IMR-90 (cell line): ENCODE results near the gene DCLK1. TPM values are rescaled to one million over a fixed set of nuclear protein-coding genes. Genes with fewer than 3 reads are reported as not detected.

Source experiments
- ATAC-seq: fragments of 200-7000 bp; cut with Tn5 transposase; 2 replicates; pipeline ENCODE4 v1.9.1; 2020; ENCODE audit warnings: low read depth, mild to moderate bottlenecking, moderate library complexity
- BruUV-seq: library from RNA; stranded (reverse); fragments of 400-500 nt; replicated peaks from 2 replicates; lab custom pipeline; 2021; lab: Mats Ljungman, UMichigan
- CTCF ChIA-PET: fragments of 300-600 bp; formaldehyde crosslinking; extraction: SDS; loops from one replicate; lab custom pipeline; 2021; ENCODE audit warnings: antibody characterized with exemption; lab: Yijun Ruan, JAX
- POLR2A ChIA-PET: fragments of 300-600 bp; sonication (Branson Sonifier 250); formaldehyde crosslinking; loops from one replicate; lab custom pipeline; 2022; ENCODE audit warnings: antibody characterized with exemption; ENCODE audit not compliant: unreplicated experiment; lab: Charles Lee
- DNase-seq: peaks from one replicate; pipeline ENCODE4 v3.0.0; 2013
- H2AFZ ChIP-seq: replicated peaks from 2 replicates; pipeline ENCODE3; 2013; ENCODE audit warnings: low read length, mild to moderate bottlenecking; ENCODE audit not compliant: poor library complexity
- H2AK5ac ChIP-seq: 2 replicates; pipeline ENCODE4 v1.6.1; 2013; ENCODE audit warnings: low read depth, low read length, inconsistent platforms
- H2AK9ac ChIP-seq: replicated peaks from 2 replicates; pipeline ENCODE3; 2013; ENCODE audit warnings: mild to moderate bottlenecking, low read depth, low read length, moderate library complexity; ENCODE audit not compliant: poor library complexity
- H2BK120ac ChIP-seq: 2 replicates; pipeline ENCODE4 v1.6.1; 2013; ENCODE audit warnings: low read depth, low read length, inconsistent platforms
- H2BK15ac ChIP-seq: 3 replicates; pipeline ENCODE4 v1.6.1; 2013; ENCODE audit warnings: low read depth, low read length, inconsistent platforms
- H2BK20ac ChIP-seq: 2 replicates; pipeline ENCODE4 v1.6.1; 2013; ENCODE audit warnings: low read depth, mild to moderate bottlenecking, inconsistent platforms, low read length, moderate library complexity
- H2BK5ac ChIP-seq: 2 replicates; pipeline ENCODE4 v1.6.1; 2013; ENCODE audit warnings: mild to moderate bottlenecking, low read depth, low read length, inconsistent platforms; ENCODE audit not compliant: poor library complexity, severe bottlenecking
- H3K14ac ChIP-seq: replicated peaks from 2 replicates; pipeline ENCODE4 v1.6.1; 2013; ENCODE audit warnings: low read depth, low read length, inconsistent platforms
- H3K18ac ChIP-seq: 2 replicates; pipeline ENCODE4 v1.6.1; 2013; ENCODE audit warnings: low read depth, low read length, control low read depth
- H3K23ac ChIP-seq: 2 replicates; pipeline ENCODE4 v1.6.1; 2013; ENCODE audit warnings: low read depth, low read length, inconsistent platforms
- H3K27ac ChIP-seq: 2 replicates; pipeline ENCODE4 v1.5.1; 2013; ENCODE audit warnings: mild to moderate bottlenecking, control low read depth, low read length; ENCODE audit not compliant: insufficient read depth
- H3K27me3 ChIP-seq: 2 replicates; pipeline ENCODE4 v1.6.1; 2013; ENCODE audit warnings: low read length; ENCODE audit not compliant: control insufficient read depth, insufficient read depth
- H3K36me3 ChIP-seq: 2 replicates; pipeline ENCODE4 v1.6.1; 2013; ENCODE audit warnings: low read length, mixed read lengths; ENCODE audit not compliant: control insufficient read depth, insufficient read depth
- H3K4ac ChIP-seq: 2 replicates; pipeline ENCODE4 v1.6.1; 2013; ENCODE audit warnings: low read depth, low read length, inconsistent platforms
- H3K4me1 ChIP-seq: 2 replicates; pipeline ENCODE4 v1.6.1; 2013; ENCODE audit warnings: low read length, mixed read lengths; ENCODE audit not compliant: control insufficient read depth, insufficient read depth
- H3K4me2 ChIP-seq: 2 replicates; pipeline ENCODE4 v1.6.1; 2013; ENCODE audit warnings: low read depth, mild to moderate bottlenecking, control low read depth, low read length, moderate library complexity
- H3K4me3 ChIP-seq: 2 replicates; pipeline ENCODE4 v1.5.1; 2013; ENCODE audit warnings: low read depth, mild to moderate bottlenecking, control low read depth, low read length, moderate library complexity; ENCODE audit not compliant: insufficient read depth
- H3K56ac ChIP-seq: 2 replicates; pipeline ENCODE4 v1.6.1; 2013; ENCODE audit warnings: low read length, inconsistent platforms; ENCODE audit not compliant: insufficient read depth; ENCODE audit errors: extremely low read depth
- H3K79me1 ChIP-seq, 2 experiments: 2 replicates each; pipeline ENCODE4 v1.6.1; 2013; ENCODE audit warnings: low read length in 2 of 2, inconsistent platforms in 1 of 2, low read depth in 1 of 2
- H3K9ac ChIP-seq: 2 replicates; pipeline ENCODE4 v1.6.1; 2013; ENCODE audit warnings: low read depth, low read length, control low read depth
- H3K9me1 ChIP-seq: 2 replicates; pipeline ENCODE4 v1.6.1; 2013; ENCODE audit warnings: low read length, inconsistent platforms; ENCODE audit not compliant: insufficient read depth
- H3K9me3 ChIP-seq: 2 replicates; pipeline ENCODE4 v1.6.1; 2013; ENCODE audit warnings: low read length; ENCODE audit not compliant: control insufficient read depth, insufficient read depth
- H4K20me1 ChIP-seq: 2 replicates; pipeline ENCODE4 v1.6.1; 2013; ENCODE audit warnings: low read length, inconsistent platforms; ENCODE audit not compliant: insufficient read depth
- H4K5ac ChIP-seq: 2 replicates; pipeline ENCODE4 v1.6.1; 2013; ENCODE audit warnings: mild to moderate bottlenecking, low read depth, low read length, control low read depth
- H4K8ac ChIP-seq, 2 experiments: 2 replicates each; pipeline ENCODE4 v1.6.1; 2013; ENCODE audit warnings: low read depth in 2 of 2, low read length in 2 of 2, control low read depth in 1 of 2, inconsistent platforms in 1 of 2
- H4K91ac ChIP-seq: 2 replicates; pipeline ENCODE4 v1.6.1; 2013; ENCODE audit warnings: low read depth, low read length, inconsistent platforms; ENCODE audit not compliant: insufficient read depth
- BHLHE40 ChIP-seq: fragments of 150-350 bp; IDR thresholded peaks from 2 replicates; pipeline ENCODE4 v1.6.1; 2016; ENCODE audit warnings: mild to moderate bottlenecking, low read depth, low read length
- CEBPB ChIP-seq: IDR thresholded peaks from 2 replicates; pipeline ENCODE4 v1.6.1; 2012; ENCODE audit warnings: low read depth, low read length, improper control_type of control experiment
- POLR2A ChIP-seq: IDR thresholded peaks from 2 replicates; pipeline ENCODE4 v1.6.1; 2012; ENCODE audit warnings: mild to moderate bottlenecking, low read depth, low read length
- RFX5 ChIP-seq: IDR thresholded peaks from 2 replicates; pipeline ENCODE4 v1.8.0; 2012; ENCODE audit warnings: low read depth, mild to moderate bottlenecking, low read length, moderate library complexity
- WGBS, 2 experiments: methylation state at CpG; one replicate each; pipeline versions ENCODE4 v1.1.5 to v1.1.7; 2013; ENCODE audit warnings: missing lambda C conversion rate in 2 of 2; ENCODE audit not compliant: insufficient read length in 1 of 2; ENCODE audit errors: extremely low coverage in 2 of 2; 5-methylcytosine and 5-hydroxymethylcytosine counted together
- dilution Hi-C: fragments of 300-500 bp; cut with HindIII; formaldehyde crosslinking; loops from one replicate; pipeline ENCODE4 v1.14.3; 2018; ENCODE audit warnings: low sequenced_read_pairs; ENCODE audit not compliant: unreplicated experiment
- in situ Hi-C: fragments of 300-500 bp; cut with MboI; formaldehyde crosslinking; loops from 3 replicates; pipeline ENCODE4 v1.14.3; 2019; ENCODE audit warnings: low sequenced_read_pairs, inconsistent platforms, mixed read lengths
- intact Hi-C: fragments of 100-400 bp; cut with micrococcal nuclease; formaldehyde crosslinking; loops from 2 replicates; pipeline ENCODE4 v1.10.0; 2022
- polyA plus RNA-seq, 3 experiments: library from polyadenylated mRNA; depleted of rRNA; stranded (reverse); fragments of >200 nt; gene quantifications; 2 replicates each; pipeline ENCODE4 v1.2.3, GENCODE V29; 2012; ENCODE audit warnings: low replicate concordance in 1 of 3
- total RNA-seq: library from RNA; depleted of rRNA; stranded (reverse); fragments of >200 nt; gene quantifications from 2 replicates; pipeline ENCODE4 v1.2.3, GENCODE V29; 2012

DCLK1 gene
- total and polyA plus RNA-seq, 2 of the 4 experiments (the other 2 are of a cell fraction) = under 0.01 to 0.02 TPM

GRCh38 chr13:35925669-35926068 lies 205.5 kb downstream of the DCLK1 start:
- Histone ChIP-seq H3K14ac (no peak overlapping the region), H2AK9ac (no peak overlapping the region), H2BK15ac (no peak overlapping the region), H4K91ac (no peak overlapping the region), H2BK120ac (no peak overlapping the region), H4K5ac (no peak overlapping the region), H3K4me1 (peaks cover 14% of the 10 kb centered on the region), H2AFZ (no peak overlapping the region), H3K4ac (no peak overlapping the region), H2BK20ac (no peak overlapping the region), H3K36me3 (no peaks in the 10 kb centered on the region), H3K23ac (no peak overlapping the region), H3K79me1 (no peaks in the 10 kb centered on the region), H3K18ac (no peak overlapping the region), H3K9ac (no peak overlapping the region), H4K8ac (no peak overlapping the region), H4K20me1 (no peaks in the 10 kb centered on the region), H3K56ac (no peak overlapping the region), H3K27me3 (no peaks in the 10 kb centered on the region), H3K9me1 (peaks cover 13% of the 10 kb centered on the region), H2BK5ac (no peak overlapping the region), H3K4me2 (no peak overlapping the region), H3K27ac (no peak overlapping the region), H3K4me3 (no peak overlapping the region), H3K9me3 (no peaks in the 10 kb centered on the region), H2AK5ac (no peak overlapping the region)
- DNase-seq (peak; percentile 65), ATAC-seq (peak; percentile 24; the same call in 1 of the 2 replicates)
- in situ Hi-C loops (no loop called here), intact Hi-C loops (no loop called here), dilution Hi-C loops (no loop called here)
- TF ChIP-seq POLR2A (no peak), CEBPB (no peak), BHLHE40 (peak; percentile 83), RFX5 (no peak)
- BruUV-seq = no TSS peak
- CTCF ChIA-PET = no interaction called here
- WGBS, 2 experiments = no CpG with 5 or more reads among the region's 3 CpGs
- POLR2A ChIA-PET = no interaction called here
